Suprapubic skin (tissue), 3 donors: ENCODE measurements around the gene GADL1.

ENCODE experiments used
- CTCF ChIP-seq, 2 donors: fragments of 200-600 bp in 1 of 2; fragments of 450-650 bp in 1 of 2; sonication (generic) in 1 of 2; IDR thresholded peaks; one replicate each; pipeline ENCODE4 v1.5.1; 2016 to 2019; ENCODE audit warnings: antibody characterized with exemption in 2 of 2, mild to moderate bottlenecking in 1 of 2, moderate library complexity in 1 of 2
- EP300 ChIP-seq: sonication (generic); formaldehyde crosslinking; IDR thresholded peaks from one replicate; pipeline ENCODE4 v1.6.1; 2017; ENCODE audit warnings: antibody characterized with exemption

- no peak for TF ChIP-seq CTCF (IDR thresholded peaks at IDR 0.05)
- TF ChIP-seq EP300: no peak
Measured at GRCh38 chr3:30688776-30689641, 205.5 kb downstream of the GADL1 start.
